BLaER1 treated with 17β-estradiol and CSF1 and Interleukin-3, amounts not matched to agents 10 nM and 100 nM (cell line): ENCODE measurements around the gene NPW.

ENCODE experiments used
- H3K27ac ChIP-seq, 11 experiments: shearing (Covaris generic); formaldehyde crosslinking; 2 replicates each; pipeline ENCODE4 v1.8.1; 2022
- H3K27me3 ChIP-seq, 11 experiments: shearing (Covaris generic); formaldehyde crosslinking; 2 replicates each; pipeline ENCODE4 v1.8.1; 2022
- H3K36me3 ChIP-seq, 11 experiments: shearing (Covaris generic); formaldehyde crosslinking; 2 replicates each; pipeline ENCODE4 v1.8.1; 2022
- H3K4me1 ChIP-seq, 10 experiments: shearing (Covaris generic); formaldehyde crosslinking; 2 replicates each; pipeline ENCODE4 v1.8.1; 2022
- H3K4me2 ChIP-seq, 11 experiments: shearing (Covaris generic); formaldehyde crosslinking; 2 replicates each; pipeline ENCODE4 v1.8.1; 2022
- H3K4me3 ChIP-seq, 10 experiments: shearing (Covaris generic); formaldehyde crosslinking; 2 replicates each; pipeline ENCODE4 v1.8.1; 2022
- H3K9ac ChIP-seq, 11 experiments: shearing (Covaris generic); formaldehyde crosslinking; 2 replicates each; pipeline ENCODE4 v1.8.1; 2022
- H3K9me3 ChIP-seq, 11 experiments: shearing (Covaris generic); formaldehyde crosslinking; replicated peaks in 1 of 11; 2 replicates each; pipeline ENCODE4 v1.8.1; 2022
- H4K20me1 ChIP-seq, 11 experiments: shearing (Covaris generic); formaldehyde crosslinking; 2 replicates each; pipeline ENCODE4 v1.8.1; 2022
- Cebpa-rat ChIP-seq, 11 experiments: shearing (Covaris generic); IDR thresholded peaks; 2 replicates each; pipeline ENCODE4 v1.8.1; 2022

Gene NPW

GRCh38 chr16:2019921-2020831 is 591 bp downstream of the NPW start:
- peaks cover 36 to 68% (median 49%) of the 10 kb centered on the region in 10 experiments for H3K4me1 ChIP-seq
- peaks cover 34 to 54% (median 46%) of the 10 kb centered on the region in 11 experiments for H3K27me3 ChIP-seq
- H3K27ac ChIP-seq = peak overlapping the region in 8 of 11 experiments; percentile 24 to 67 (median 52); a peak in 16 of 22 replicates
- no peaks in the 10 kb centered on the region for H3K9me3 ChIP-seq
- H3K4me3 ChIP-seq = peak overlapping the region; percentile 29 to 64 (median 50); a peak in 19 of 20 replicates
- no peak for TF ChIP-seq Cebpa-rat (IDR thresholded peaks at IDR 0.05)
- peak overlapping the region; percentile 71 to 88 (median 79) for H3K4me2 ChIP-seq
- no peaks in the 10 kb centered on the region for H3K36me3 ChIP-seq
- peak overlapping the region; percentile 21 to 70 (median 62); a peak in 20 of 22 replicates for H3K9ac ChIP-seq
- H4K20me1 ChIP-seq = peaks cover 0 to 5% (median 0%) of the 10 kb centered on the region in 11 experiments; a peak in 3 of 22 replicates

- H3K27ac ChIP-seq = peak overlapping the region in 6 of 11 experiments; percentile 20 to 71 (median 44); a peak in 9 of 22 replicates
- H3K4me3 ChIP-seq = peak overlapping the region; percentile 40 to 67 (median 50); a peak in 18 of 20 replicates
Measured at GRCh38 chr16:2022723-2023091, 3.1 kb downstream of the NPW start.

GRCh38 chr16:2023092-2024031 is 3.8 kb downstream of the NPW start:
- peaks cover 0 to 15% (median 10%) of the 10 kb centered on the region in 11 experiments; a peak in 15 of 22 replicates for H4K20me1 ChIP-seq
- peak overlapping the region; percentile 40 to 67 (median 50); a peak in 18 of 20 replicates for H3K4me3 ChIP-seq
- H3K27me3 ChIP-seq = peaks cover 48 to 73% (median 69%) of the 10 kb centered on the region in 11 experiments
- peak overlapping the region; percentile 80 to 99 (median 94) for H3K4me2 ChIP-seq
- peak overlapping the region in 10 of 11 experiments; percentile 36 to 74 (median 53); a peak in 21 of 22 replicates for H3K27ac ChIP-seq
- TF ChIP-seq Cebpa-rat (IDR thresholded peaks at IDR 0.05) = no peak
- no peaks in the 10 kb centered on the region for H3K36me3 ChIP-seq
- peaks cover 42 to 74% (median 53%) of the 10 kb centered on the region in 10 experiments for H3K4me1 ChIP-seq
- peak overlapping the region; percentile 26 to 75 (median 63); a peak in 19 of 22 replicates for H3K9ac ChIP-seq
- H3K9me3 ChIP-seq = no peaks in the 10 kb centered on the region

More at GRCh38 chr16:2022723-2023091, 3.1 kb downstream of the NPW start:
- no peaks in the 10 kb centered on the region for H3K9me3 ChIP-seq
- peaks cover 35 to 67% (median 46%) of the 10 kb centered on the region in 10 experiments for H3K4me1 ChIP-seq
- peak overlapping the region; percentile 26 to 75 (median 63); a peak in 19 of 22 replicates for H3K9ac ChIP-seq
- no peaks in the 10 kb centered on the region for H3K36me3 ChIP-seq
- H4K20me1 ChIP-seq = peaks cover 0 to 9% (median 3%) of the 10 kb centered on the region in 11 experiments; a peak in 13 of 22 replicates
- peak overlapping the region; percentile 80 to 99 (median 94) for H3K4me2 ChIP-seq
- peaks cover 46 to 73% (median 69%) of the 10 kb centered on the region in 11 experiments for H3K27me3 ChIP-seq
- TF ChIP-seq Cebpa-rat (IDR thresholded peaks at IDR 0.05) = no peak

- no peak for TF ChIP-seq Cebpa-rat (IDR thresholded peaks at IDR 0.05)
- H3K9ac ChIP-seq = peak overlapping the region; percentile 10 to 66 (median 57); a peak in 12 of 22 replicates
Measured at GRCh38 chr16:2024032-2024420, 4.4 kb downstream of the NPW start.

GRCh38 chr16:2025251-2025650 is 5.7 kb downstream of the NPW start:
- Histone ChIP-seq H3K27me3 (peaks cover 30 to 61% (median 55%) of the 10 kb centered on the region in 11 experiments), H3K9ac (peak overlapping the region in 4 of 11 experiments; percentile 11 to 27 (median 20); a peak in 3 of 22 replicates), H3K36me3 (no peaks in the 10 kb centered on the region), H3K4me2 (peak overlapping the region in 4 of 11 experiments; percentile 0 to 98 (median 94); a peak in 3 of 22 replicates), H3K27ac (no peak overlapping the region), H3K4me1 (peaks cover 32 to 76% (median 52%) of the 10 kb centered on the region in 10 experiments), H3K4me3 (no peak overlapping the region), H4K20me1 (peaks cover 0 to 24% (median 14%) of the 10 kb centered on the region in 11 experiments; a peak in 15 of 22 replicates), H3K9me3 (no peaks in the 10 kb centered on the region)
- no peak for TF ChIP-seq Cebpa-rat (IDR thresholded peaks at IDR 0.05)

More at GRCh38 chr16:2024032-2024420, 4.4 kb downstream of the NPW start:
- Histone ChIP-seq H3K4me2 (peak overlapping the region; percentile 74 to 99 (median 94)), H3K27me3 (peaks cover 42 to 73% (median 67%) of the 10 kb centered on the region in 11 experiments), H3K9me3 (no peaks in the 10 kb centered on the region), H3K36me3 (no peaks in the 10 kb centered on the region), H4K20me1 (peaks cover 0 to 22% (median 14%) of the 10 kb centered on the region in 11 experiments; a peak in 15 of 22 replicates), H3K4me1 (peaks cover 42 to 77% (median 58%) of the 10 kb centered on the region in 10 experiments), H3K27ac (peak overlapping the region in 6 of 11 experiments; percentile 46 to 74 (median 64); a peak in 13 of 22 replicates), H3K4me3 (peak overlapping the region in 2 of 10 experiments; percentile 36 to 45; a peak in 2 of 20 replicates)

- H3K4me3 ChIP-seq = peak overlapping the region in 2 of 10 experiments; percentile 72 to 80; a peak in 6 of 20 replicates
- TF ChIP-seq Cebpa-rat (IDR thresholded peaks at IDR 0.05) = no peak
- H3K9ac ChIP-seq = peak overlapping the region in 5 of 11 experiments; percentile 4 to 79 (median 5); a peak in 2 of 22 replicates
Measured at GRCh38 chr16:2025878-2026460, 6.4 kb downstream of the NPW start.

GRCh38 chr16:2026461-2027023 is 7.0 kb downstream of the NPW start, which contains the start of gene NHERF2:
NHERF2 (plus strand) TSS chr16:2026902; CDS start chr16:2027006, 104 bp downstream.
- Histone ChIP-seq H3K4me2 (peak within 1 kb of the TSS; percentile 96 to 98 (median 97)), H3K27me3 (peaks cover 17 to 48% (median 42%) of the 10 kb centered on the region in 11 experiments), H3K9ac (peak within 1 kb of the TSS; percentile 58 to 80 (median 76)), H3K4me3 (peak within 1 kb of the TSS; percentile 63 to 80 (median 67)), H3K36me3 (no peaks in the 10 kb centered on the region), H3K27ac (peak within 1 kb of the TSS in 8 of 11 experiments; percentile 10 to 53 (median 40); a peak in 9 of 22 replicates), H3K9me3 (no peaks in the 10 kb centered on the region), H3K4me1 (peaks cover 34 to 83% (median 63%) of the 10 kb centered on the region in 10 experiments), H4K20me1 (peaks cover 0 to 24% (median 14%) of the 10 kb centered on the region in 11 experiments; a peak in 15 of 22 replicates)
- TF ChIP-seq Cebpa-rat (IDR thresholded peaks at IDR 0.05) = no peak

More at GRCh38 chr16:2025878-2026460, 6.4 kb downstream of the NPW start:
- Histone ChIP-seq H3K27ac (no peak overlapping the region), H3K36me3 (no peaks in the 10 kb centered on the region), H4K20me1 (peaks cover 0 to 24% (median 14%) of the 10 kb centered on the region in 11 experiments; a peak in 15 of 22 replicates), H3K9me3 (no peaks in the 10 kb centered on the region), H3K4me1 (peaks cover 31 to 77% (median 57%) of the 10 kb centered on the region in 10 experiments), H3K4me2 (peak overlapping the region; percentile 96 to 98 (median 97); a peak in 19 of 22 replicates), H3K27me3 (peaks cover 22 to 54% (median 47%) of the 10 kb centered on the region in 11 experiments)
